Lower lobe of right lung (tissue), 2 donors: ENCODE results near the gene LPP. TPM values are rescaled to one million over a fixed set of nuclear protein-coding genes. Genes with fewer than 3 reads are reported as not detected.

ENCODE experiments used
- ATAC-seq, 2 donors: fragments of 200-7000 bp; cut with Tn5 transposase; one replicate each; pipeline ENCODE4 v1.9.1; 2020 to 2022; ENCODE audit warnings: mild to moderate bottlenecking in 2 of 2, moderate library complexity in 2 of 2
- DNase-seq: peaks from one replicate; pipeline ENCODE4 v3.0.0-alpha.2; 2020
- H3K27ac ChIP-seq: fragments of 200-600 bp; one replicate; pipeline ENCODE4 v1.8.0; 2022
- H3K27me3 ChIP-seq: fragments of 200-600 bp; one replicate; pipeline ENCODE4 v1.8.0; 2022; ENCODE audit warnings: low read depth
- H3K36me3 ChIP-seq: fragments of 200-600 bp; one replicate; pipeline ENCODE4 v1.8.0; 2022; ENCODE audit warnings: mild to moderate bottlenecking
- H3K4me1 ChIP-seq: fragments of 200-600 bp; one replicate; pipeline ENCODE4 v1.8.0; 2022
- H3K4me3 ChIP-seq: fragments of 200-600 bp; one replicate; pipeline ENCODE4 v1.8.0; 2022; ENCODE audit warnings: mild to moderate bottlenecking
- H3K9me3 ChIP-seq: fragments of 200-600 bp; one replicate; pipeline ENCODE4 v1.8.0; 2022
- CTCF ChIP-seq: fragments of 200-600 bp; IDR thresholded peaks from one replicate; pipeline ENCODE4 v1.8.0; 2022; ENCODE audit warnings: antibody characterized with exemption, mild to moderate bottlenecking
- intact Hi-C: fragments of 100-400 bp; cut with DNase I; formaldehyde crosslinking; loops from one replicate; pipeline ENCODE4 v1.11.0; 2022
- total RNA-seq: library from RNA; stranded (reverse); fragmentation: NEBNext Ultra II Directional; extraction: Animal tissue kit (Norgen Biotek cat#: 25700); gene quantifications from one replicate; pipeline ENCODE4 v1.2.1, GENCODE V29; 2021
- donor health status: DM: no; HTN: yes; CAD: no; lungs with severe emphysema.

The LPP gene
- total RNA-seq, 1 donor from 2014 or later: 180 TPM

- no peak for TF ChIP-seq CTCF
- intact Hi-C loops: no loop called here
- Histone ChIP-seq H3K4me3 (no peak overlapping the region), H3K4me1 (peaks cover 4% of the 10 kb centered on the region), H3K9me3 (no peaks in the 10 kb centered on the region), H3K36me3 (peaks cover 10% of the 10 kb centered on the region), H3K27me3 (no peaks in the 10 kb centered on the region), H3K27ac (no peak overlapping the region)
- DNase-seq: no peak
- ATAC-seq: no peak
Measured at GRCh38 chr3:188490416-188490815, 336.5 kb downstream of the LPP start.

GRCh38 chr3:188491276-188491687 lies 337.3 kb downstream of the LPP start:
- H3K4me3 ChIP-seq: no peak overlapping the region
- ATAC-seq (no peak), DNase-seq (no peak)
- H3K4me1 ChIP-seq: peaks cover 4% of the 10 kb centered on the region
- intact Hi-C loops: no loop called here
- no peaks in the 10 kb centered on the region for H3K9me3 ChIP-seq
- no peak overlapping the region for H3K27ac ChIP-seq
- TF ChIP-seq CTCF: no peak
- H3K27me3 ChIP-seq: no peaks in the 10 kb centered on the region
- H3K36me3 ChIP-seq: peaks cover 10% of the 10 kb centered on the region

GRCh38 chr3:188496390-188496789 lies 342.4 kb downstream of the LPP start:
- ATAC-seq (no peak), DNase-seq (no peak)
- H3K9me3 ChIP-seq: no peaks in the 10 kb centered on the region
- peaks cover 1% of the 10 kb centered on the region for H3K4me1 ChIP-seq
- H3K36me3 ChIP-seq: no peaks in the 10 kb centered on the region
- no peak overlapping the region for H3K27ac ChIP-seq
- TF ChIP-seq CTCF: no peak
- H3K4me3 ChIP-seq: no peak overlapping the region
- intact Hi-C loops: no loop called here
- no peaks in the 10 kb centered on the region for H3K27me3 ChIP-seq

- no peaks in the 10 kb centered on the region for H3K9me3 ChIP-seq
- ATAC-seq: no peak
- H3K4me3 ChIP-seq: no peak overlapping the region
- no peak overlapping the region for H3K27ac ChIP-seq
- H3K4me1 ChIP-seq: no peaks in the 10 kb centered on the region
- intact Hi-C loops: no loop called here
- no peak for TF ChIP-seq CTCF
- DNase-seq: no peak
- H3K36me3 ChIP-seq: no peaks in the 10 kb centered on the region
- H3K27me3 ChIP-seq: no peaks in the 10 kb centered on the region
Measured at GRCh38 chr3:188497021-188497420, 343.1 kb downstream of the LPP start.

GRCh38 chr3:188503647-188504046 lies 349.7 kb downstream of the LPP start:
- Histone ChIP-seq H3K4me1 (peaks cover 22% of the 10 kb centered on the region), H3K4me3 (no peak overlapping the region), H3K9me3 (peaks cover 11% of the 10 kb centered on the region), H3K36me3 (no peaks in the 10 kb centered on the region), H3K27me3 (no peaks in the 10 kb centered on the region), H3K27ac (no peak overlapping the region)
- TF ChIP-seq CTCF: no peak
- DNase-seq: no peak
- ATAC-seq: no peak
- intact Hi-C loops: no loop called here

- H3K9me3 ChIP-seq: peaks cover 11% of the 10 kb centered on the region
- H3K36me3 ChIP-seq: no peaks in the 10 kb centered on the region
- intact Hi-C loops: no loop called here
- H3K4me3 ChIP-seq: no peak overlapping the region
- no peak for TF ChIP-seq CTCF
- ATAC-seq (no peak), DNase-seq (no peak)
- peaks cover 22% of the 10 kb centered on the region for H3K4me1 ChIP-seq
- no peaks in the 10 kb centered on the region for H3K27me3 ChIP-seq
- no peak overlapping the region for H3K27ac ChIP-seq
Measured at GRCh38 chr3:188505151-188505550, 351.2 kb downstream of the LPP start.
